Karpas-422 (cell line): ENCODE results near the gene CASP6. TPM values are rescaled to one million over a fixed set of nuclear protein-coding genes. Genes with fewer than 3 reads are reported as not detected.
"Not testable (repeated sequence)": the region's sequence is repeated elsewhere in the genome, so short reads cannot be mapped to it uniquely, and the experiment has no call there.

Experiments used
- DNase-seq: peaks from one replicate; pipeline ENCODE4 v3.0.0-alpha.2; 2015
- H2AFZ ChIP-seq: fragments of 200-600 bp; sonication (generic); 2 replicates; pipeline ENCODE4 v1.6.1; 2014; ENCODE audit warnings: antibody characterized with exemption, low read length, mixed read lengths
- H3K27ac ChIP-seq: fragments of 200-600 bp; sonication (generic); 2 replicates; pipeline ENCODE4 v1.5.1; 2014; ENCODE audit warnings: mild to moderate bottlenecking, low read length, moderate library complexity
- H3K27me3 ChIP-seq: fragments of 200-600 bp; sonication (generic); 2 replicates; pipeline ENCODE4 v1.6.1; 2014; ENCODE audit warnings: low read length, mixed read lengths
- H3K36me3 ChIP-seq: fragments of 200-600 bp; sonication (generic); 2 replicates; pipeline ENCODE4 v1.6.1; 2014; ENCODE audit warnings: low read length, mixed read lengths; ENCODE audit not compliant: insufficient read depth
- H3K4me1 ChIP-seq: fragments of 200-600 bp; sonication (generic); 2 replicates; pipeline ENCODE4 v1.6.1; 2014; ENCODE audit warnings: mild to moderate bottlenecking, low read length, mixed read lengths
- H3K4me2 ChIP-seq: fragments of 200-600 bp; sonication (generic); 2 replicates; pipeline ENCODE4 v1.6.1; 2014; ENCODE audit warnings: low read length, low read depth, mild to moderate bottlenecking; ENCODE audit not compliant: poor library complexity, severe bottlenecking
- H3K4me3 ChIP-seq: fragments of 200-600 bp; sonication (generic); 2 replicates; pipeline ENCODE4 v1.5.1; 2014; ENCODE audit warnings: mild to moderate bottlenecking, antibody characterized with exemption, low read length, mixed read lengths
- H3K79me2 ChIP-seq: fragments of 200-600 bp; sonication (generic); 2 replicates; pipeline ENCODE4 v1.6.1; 2014; ENCODE audit warnings: mild to moderate bottlenecking, low read length, mixed read lengths
- H3K9ac ChIP-seq: fragments of 200-600 bp; sonication (generic); 2 replicates; pipeline ENCODE4 v1.6.0; 2014; ENCODE audit warnings: low read length
- H3K9me2 ChIP-seq: fragments of 200-600 bp; sonication (generic), shearing (Covaris generic); replicated peaks from 2 replicates; pipeline ENCODE4 v1.6.0; 2014; ENCODE audit warnings: mild to moderate bottlenecking, low read length, moderate library complexity; ENCODE audit not compliant: insufficient read depth
- H3K9me3 ChIP-seq: fragments of 300-700, 200-600 bp; sonication (generic); 2 replicates; pipeline ENCODE4 v1.6.1; 2014; ENCODE audit warnings: low read length, mixed read lengths
- H4K20me1 ChIP-seq: fragments of 200-600 bp; sonication (generic); 2 replicates; pipeline ENCODE4 v1.6.1; 2014; ENCODE audit warnings: mild to moderate bottlenecking, antibody characterized with exemption, low read length, low read depth; ENCODE audit not compliant: insufficient read depth
- total RNA-seq: library from RNA; depleted of rRNA; stranded (reverse); fragments of >200 nt; shearing (Covaris generic); gene quantifications from 2 replicates; pipeline ENCODE4 v1.2.3, GENCODE V29; 2014; ENCODE audit warnings: low replicate concordance

The CASP6 gene
- total RNA-seq, 1 experiment from 2014 or later, result 7.8 TPM

- no peak overlapping the region for H3K4me2 ChIP-seq
- peak overlapping the region; percentile 16; the same call in 1 of the 2 replicates for H3K27ac ChIP-seq
- peaks cover 43% of the 10 kb centered on the region for H3K36me3 ChIP-seq
Observed at GRCh38 chr4:109684727-109685126, 18.5 kb downstream of the CASP6 start.

GRCh38 chr4:109683621-109684253 lies 19.5 kb downstream of the CASP6 start:
- H3K79me2 ChIP-seq, result peaks cover 10% of the 10 kb centered on the region; the same call in 1 of the 2 replicates
- DNase-seq, result no peak
- peaks cover 36% of the 10 kb centered on the region for H3K36me3 ChIP-seq
- no peak overlapping the region; the same call in 1 of the 2 replicates for H3K27ac ChIP-seq
- H2AFZ ChIP-seq, result no peak overlapping the region
- no peaks in the 10 kb centered on the region for H3K9me2 ChIP-seq
- H3K27me3 ChIP-seq, result no peaks in the 10 kb centered on the region
- no peak overlapping the region for H3K4me2 ChIP-seq
- H3K4me1 ChIP-seq, result peaks cover 16% of the 10 kb centered on the region
- H3K9me3 ChIP-seq, result no peaks in the 10 kb centered on the region
- no peak overlapping the region for H3K9ac ChIP-seq
- no peak overlapping the region for H3K4me3 ChIP-seq
- no peaks in the 10 kb centered on the region for H4K20me1 ChIP-seq

More at GRCh38 chr4:109684727-109685126, 18.5 kb downstream of the CASP6 start:
- Histone ChIP-seq H4K20me1 (no peaks in the 10 kb centered on the region), H3K4me3 (no peak overlapping the region), H3K9me2 (no peaks in the 10 kb centered on the region), H2AFZ (no peak overlapping the region), H3K9ac (no peak overlapping the region), H3K4me1 (peaks cover 16% of the 10 kb centered on the region), H3K79me2 (peaks cover 14% of the 10 kb centered on the region; the same call in 1 of the 2 replicates), H3K9me3 (no peaks in the 10 kb centered on the region), H3K27me3 (no peaks in the 10 kb centered on the region)
- DNase-seq, result no peak

- H4K20me1 ChIP-seq, result no peaks in the 10 kb centered on the region
- H3K9me3 ChIP-seq, result no peaks in the 10 kb centered on the region
- no peak overlapping the region for H2AFZ ChIP-seq
- H3K9me2 ChIP-seq, result no peaks in the 10 kb centered on the region
- H3K4me1 ChIP-seq, result peaks cover 16% of the 10 kb centered on the region
- H3K9ac ChIP-seq, result no peak overlapping the region
- peaks cover 10% of the 10 kb centered on the region; the same call in 1 of the 2 replicates for H3K79me2 ChIP-seq
- no peak for DNase-seq
- no peak overlapping the region for H3K4me3 ChIP-seq
- no peaks in the 10 kb centered on the region for H3K27me3 ChIP-seq
- H3K27ac ChIP-seq, result no peak overlapping the region
- peaks cover 36% of the 10 kb centered on the region for H3K36me3 ChIP-seq
- H3K4me2 ChIP-seq, result no peak overlapping the region
Observed at GRCh38 chr4:109682875-109683274, 20.4 kb downstream of the CASP6 start.

GRCh38 chr4:109678925-109679324 lies 24.3 kb downstream of the CASP6 start:
- not testable (repeated sequence) for H4K20me1 ChIP-seq, H3K4me1 ChIP-seq, H3K27me3 ChIP-seq, H3K9ac ChIP-seq, H3K27ac ChIP-seq, H2AFZ ChIP-seq, H3K4me2 ChIP-seq, H3K9me2 ChIP-seq, H3K4me3 ChIP-seq, H3K9me3 ChIP-seq, DNase-seq
- peaks cover 26% of the 10 kb centered on the region for H3K36me3 ChIP-seq
- peaks cover 33% of the 10 kb centered on the region for H3K79me2 ChIP-seq

GRCh38 chr4:109678472-109678871 lies 24.8 kb downstream of the CASP6 start:
- not testable (repeated sequence) for H3K9ac ChIP-seq, H3K4me3 ChIP-seq, H2AFZ ChIP-seq, H3K27me3 ChIP-seq, DNase-seq, H3K4me2 ChIP-seq, H4K20me1 ChIP-seq, H3K9me3 ChIP-seq, H3K9me2 ChIP-seq, H3K4me1 ChIP-seq, H3K27ac ChIP-seq
- Histone ChIP-seq H3K36me3 (peaks cover 27% of the 10 kb centered on the region), H3K79me2 (peaks cover 32% of the 10 kb centered on the region)

- Histone ChIP-seq H2AFZ (no peak overlapping the region), H3K36me3 (peaks cover 39% of the 10 kb centered on the region), H4K20me1 (no peaks in the 10 kb centered on the region), H3K4me2 (no peak overlapping the region), H3K9ac (no peak overlapping the region), H3K4me3 (no peak overlapping the region), H3K4me1 (no peaks in the 10 kb centered on the region), H3K79me2 (peaks cover 29% of the 10 kb centered on the region), H3K27me3 (no peaks in the 10 kb centered on the region), H3K27ac (no peak overlapping the region), H3K9me3 (peaks cover 9% of the 10 kb centered on the region), H3K9me2 (no peaks in the 10 kb centered on the region)
- DNase-seq, result no peak
Observed at GRCh38 chr4:109676886-109677285, 26.4 kb downstream of the CASP6 start.

- Histone ChIP-seq H3K9me2 (no peaks in the 10 kb centered on the region), H3K4me1 (no peaks in the 10 kb centered on the region), H3K4me2 (no peak overlapping the region), H3K27me3 (no peaks in the 10 kb centered on the region), H2AFZ (no peak overlapping the region), H3K4me3 (no peak overlapping the region), H3K36me3 (peaks cover 48% of the 10 kb centered on the region), H3K9ac (no peak overlapping the region), H4K20me1 (no peaks in the 10 kb centered on the region), H3K9me3 (peaks cover 14% of the 10 kb centered on the region), H3K79me2 (peaks cover 38% of the 10 kb centered on the region), H3K27ac (no peak overlapping the region)
- no peak for DNase-seq
Observed at GRCh38 chr4:109675843-109676242, 27.4 kb downstream of the CASP6 start.

- no peaks in the 10 kb centered on the region for H3K27me3 ChIP-seq
Observed at GRCh38 chr4:109675181-109675580, 28.1 kb downstream of the CASP6 start.

More at GRCh38 chr4:109675181-109675580, 28.1 kb downstream of the CASP6 start:
- Histone ChIP-seq H2AFZ (no peak overlapping the region), H4K20me1 (no peaks in the 10 kb centered on the region), H3K9me3 (peaks cover 18% of the 10 kb centered on the region), H3K4me1 (no peaks in the 10 kb centered on the region), H3K9ac (no peak overlapping the region), H3K4me3 (no peak overlapping the region), H3K27ac (no peak overlapping the region), H3K4me2 (no peak overlapping the region), H3K79me2 (peaks cover 45% of the 10 kb centered on the region), H3K36me3 (peaks cover 54% of the 10 kb centered on the region), H3K9me2 (no peaks in the 10 kb centered on the region)
- no peak for DNase-seq
